Peyer's patch (tissue), 4 donors: ENCODE results near the gene RHOH. TPM values are rescaled to one million over a fixed set of nuclear protein-coding genes. Genes with fewer than 3 reads are reported as not detected.
A peak's percentile ranks its signal among the peaks of the same experiment; 100 is the strongest.

ENCODE experiments used
- DNase-seq, 3 donors: peaks; one replicate each; pipeline ENCODE4 v3.0.0-alpha.2; 2017 to 2019
- H3K27ac ChIP-seq, 4 donors: fragments of 200-600 bp; sonication (generic); one replicate each; pipeline ENCODE4 v1.5.1; 2016 to 2019
- H3K27me3 ChIP-seq, 2 donors: fragments of 200-600 bp; sonication (generic); one replicate each; pipeline ENCODE4 v1.5.1; 2019
- H3K36me3 ChIP-seq, 3 donors: fragments of 200-600 bp; sonication (generic); one replicate each; pipeline ENCODE4 v1.5.1; 2016 to 2019
- H3K4me1 ChIP-seq, 4 donors: fragments of 200-600 bp; sonication (generic); one replicate each; pipeline ENCODE4 v1.5.1; 2016 to 2019
- H3K4me3 ChIP-seq, 4 donors: fragments of 200-600 bp; sonication (generic); 1 replicate in 3 of 4; 2 replicates in 1 of 4; pipeline ENCODE4 v1.5.1; 2016 to 2019; ENCODE audit warnings: mild to moderate bottlenecking in 1 of 4
- H3K9me3 ChIP-seq, 4 donors: fragments of 200-600 bp; sonication (generic); one replicate each; pipeline ENCODE4 v1.5.1; 2016 to 2019; ENCODE audit warnings: mild to moderate bottlenecking in 1 of 4
- POLR2A ChIP-seq, 2 donors: fragments of 450-650 bp; IDR thresholded peaks; one replicate each; pipeline ENCODE4 v1.5.1; 2017; ENCODE audit warnings: antibody characterized with exemption in 2 of 2, mild to moderate bottlenecking in 2 of 2, moderate library complexity in 2 of 2
- total RNA-seq, 4 donors: library from RNA; depleted of rRNA; stranded (reverse); fragments of >200 nt; gene quantifications; one replicate each; pipeline ENCODE4 v1.1.0, GENCODE V29; 2016
- TF ChIP-seq, protein P1 (sequence below), 6 experiments: fragments of 450-650 bp in 4 of 6; fragments of 200-600 bp in 2 of 6; sonication (generic) in 1 of 6; IDR thresholded peaks; one replicate each; pipeline ENCODE4 v1.5.1; 2017 to 2019; ENCODE audit warnings: antibody characterized with exemption in 6 of 6, mild to moderate bottlenecking in 3 of 6, moderate library complexity in 1 of 6

The RHOH gene
- total RNA-seq, 4 donors from 2014 or later, result 3.0 to 46.2 (median 9.8) TPM

DNA sequence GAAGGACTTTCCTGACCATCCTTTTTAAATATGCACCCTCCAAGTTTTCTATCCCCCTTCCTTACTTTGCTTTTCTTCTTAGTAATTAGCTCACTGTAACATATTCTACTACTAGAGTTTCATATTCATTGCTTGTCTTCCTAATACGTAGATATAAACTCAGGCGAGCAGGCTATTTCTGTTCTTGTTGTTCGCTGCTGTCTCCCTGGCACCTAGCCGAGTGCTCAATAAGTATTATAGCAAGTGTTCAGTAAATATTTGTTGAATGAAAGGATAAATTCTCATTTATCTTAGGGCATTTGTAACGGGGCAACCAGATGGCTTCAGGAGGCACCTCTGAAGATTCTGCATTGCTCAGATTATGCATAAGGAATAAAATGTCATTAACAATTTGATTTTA is 6.8 kb upstream of the RHOH start:
- Histone ChIP-seq H3K36me3 (no peaks in the 10 kb centered on the region), H3K27ac (no peak overlapping the region), H3K4me1 (peaks cover 0 to 14% (median 4%) of the 10 kb centered on the region in 4 donors), H3K27me3 (no peaks in the 10 kb centered on the region), H3K4me3 (no peak overlapping the region), H3K9me3 (no peaks in the 10 kb centered on the region)
- TF ChIP-seq POLR2A (IDR thresholded peaks at IDR 0.05), result no peak
- TF ChIP-seq, protein P1, sequence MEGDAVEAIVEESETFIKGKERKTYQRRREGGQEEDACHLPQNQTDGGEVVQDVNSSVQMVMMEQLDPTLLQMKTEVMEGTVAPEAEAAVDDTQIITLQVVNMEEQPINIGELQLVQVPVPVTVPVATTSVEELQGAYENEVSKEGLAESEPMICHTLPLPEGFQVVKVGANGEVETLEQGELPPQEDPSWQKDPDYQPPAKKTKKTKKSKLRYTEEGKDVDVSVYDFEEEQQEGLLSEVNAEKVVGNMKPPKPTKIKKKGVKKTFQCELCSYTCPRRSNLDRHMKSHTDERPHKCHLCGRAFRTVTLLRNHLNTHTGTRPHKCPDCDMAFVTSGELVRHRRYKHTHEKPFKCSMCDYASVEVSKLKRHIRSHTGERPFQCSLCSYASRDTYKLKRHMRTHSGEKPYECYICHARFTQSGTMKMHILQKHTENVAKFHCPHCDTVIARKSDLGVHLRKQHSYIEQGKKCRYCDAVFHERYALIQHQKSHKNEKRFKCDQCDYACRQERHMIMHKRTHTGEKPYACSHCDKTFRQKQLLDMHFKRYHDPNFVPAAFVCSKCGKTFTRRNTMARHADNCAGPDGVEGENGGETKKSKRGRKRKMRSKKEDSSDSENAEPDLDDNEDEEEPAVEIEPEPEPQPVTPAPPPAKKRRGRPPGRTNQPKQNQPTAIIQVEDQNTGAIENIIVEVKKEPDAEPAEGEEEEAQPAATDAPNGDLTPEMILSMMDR (IDR thresholded peaks at IDR 0.05), result no peak
- DNase-seq, result no peak

DNA sequence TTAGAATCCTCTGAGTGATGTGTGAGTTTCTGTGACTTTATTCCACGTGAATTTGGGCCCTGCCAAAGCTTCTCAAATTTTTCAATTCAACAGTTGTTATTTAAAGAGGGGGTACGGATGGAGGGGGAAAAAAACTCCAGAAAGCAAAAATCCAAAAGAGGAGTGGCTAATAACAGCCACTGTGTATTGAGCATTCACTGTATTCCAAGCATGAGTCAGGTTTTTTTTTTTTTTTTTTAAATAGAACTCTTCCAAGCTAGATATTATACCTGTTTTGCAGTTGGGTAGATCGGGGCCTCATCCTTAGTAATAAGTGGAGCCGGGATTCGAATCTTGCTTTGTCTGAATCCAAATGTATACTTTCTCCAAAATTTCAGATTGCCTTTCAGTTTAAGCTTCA is 6.4 kb upstream of the RHOH start:
- Histone ChIP-seq H3K4me1 (peaks cover 0 to 14% (median 3%) of the 10 kb centered on the region in 4 donors), H3K27ac (peak overlapping the region in 1 of 4 donors; percentile 45), H3K36me3 (no peaks in the 10 kb centered on the region), H3K4me3 (no peak overlapping the region), H3K27me3 (no peaks in the 10 kb centered on the region), H3K9me3 (no peaks in the 10 kb centered on the region)
- no peak for DNase-seq
- no peak for TF ChIP-seq POLR2A (IDR thresholded peaks at IDR 0.05)
- TF ChIP-seq, protein P1 (IDR thresholded peaks at IDR 0.05), result no peak

DNA sequence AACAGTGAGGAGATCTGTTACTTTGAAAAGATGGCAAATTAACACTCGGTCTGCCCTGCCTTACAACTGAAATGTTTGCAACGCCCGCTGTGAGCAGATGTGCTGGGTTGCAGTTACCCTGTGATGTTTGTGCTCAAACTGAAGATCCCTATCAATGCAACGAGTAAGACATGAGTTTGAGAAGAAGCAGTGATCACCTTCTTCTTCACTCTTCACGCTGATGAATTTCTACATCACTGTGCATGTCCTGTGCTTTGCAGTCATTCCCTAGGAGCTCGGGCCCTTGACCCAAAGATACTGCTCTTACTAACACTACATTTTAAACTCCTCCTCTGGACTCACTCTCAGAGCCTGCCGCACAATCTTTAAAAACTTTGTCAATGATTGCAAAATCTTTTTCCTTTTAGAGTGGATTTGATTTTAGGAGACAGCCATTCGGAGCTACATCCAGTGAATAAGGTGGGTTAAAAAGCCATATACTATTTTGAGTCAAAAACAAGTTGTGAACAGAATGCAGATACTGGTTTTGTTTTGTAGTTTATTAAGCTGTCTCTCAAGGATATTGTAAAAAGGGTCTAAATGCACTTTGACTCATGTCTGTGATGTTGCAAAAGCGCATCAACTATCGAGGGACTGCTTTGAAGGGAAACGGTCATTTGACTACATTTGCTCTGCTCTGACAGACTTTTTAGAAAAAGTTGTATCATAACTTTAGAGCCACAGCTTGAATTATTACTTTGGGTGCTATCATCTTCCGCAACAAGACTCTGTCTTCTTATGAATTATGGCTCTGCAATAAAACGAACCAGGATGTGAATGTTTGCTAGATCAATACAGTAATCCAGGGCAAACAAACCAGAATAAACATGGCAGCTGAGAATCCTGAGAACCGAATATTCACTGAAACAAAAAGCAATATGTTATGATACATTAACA is 5.7 kb upstream of the RHOH start:
- Histone ChIP-seq H3K36me3 (no peaks in the 10 kb centered on the region), H3K4me3 (no peak overlapping the region), H3K4me1 (peaks cover 0 to 14% (median 3%) of the 10 kb centered on the region in 4 donors), H3K9me3 (no peaks in the 10 kb centered on the region), H3K27me3 (no peaks in the 10 kb centered on the region), H3K27ac (peak overlapping the region in 3 of 4 donors; percentile 41 to 87 (median 45))
- TF ChIP-seq POLR2A (IDR thresholded peaks at IDR 0.05), result no peak
- TF ChIP-seq, protein P1 (IDR thresholded peaks at IDR 0.05), result no peak
- no peak for DNase-seq

DNA sequence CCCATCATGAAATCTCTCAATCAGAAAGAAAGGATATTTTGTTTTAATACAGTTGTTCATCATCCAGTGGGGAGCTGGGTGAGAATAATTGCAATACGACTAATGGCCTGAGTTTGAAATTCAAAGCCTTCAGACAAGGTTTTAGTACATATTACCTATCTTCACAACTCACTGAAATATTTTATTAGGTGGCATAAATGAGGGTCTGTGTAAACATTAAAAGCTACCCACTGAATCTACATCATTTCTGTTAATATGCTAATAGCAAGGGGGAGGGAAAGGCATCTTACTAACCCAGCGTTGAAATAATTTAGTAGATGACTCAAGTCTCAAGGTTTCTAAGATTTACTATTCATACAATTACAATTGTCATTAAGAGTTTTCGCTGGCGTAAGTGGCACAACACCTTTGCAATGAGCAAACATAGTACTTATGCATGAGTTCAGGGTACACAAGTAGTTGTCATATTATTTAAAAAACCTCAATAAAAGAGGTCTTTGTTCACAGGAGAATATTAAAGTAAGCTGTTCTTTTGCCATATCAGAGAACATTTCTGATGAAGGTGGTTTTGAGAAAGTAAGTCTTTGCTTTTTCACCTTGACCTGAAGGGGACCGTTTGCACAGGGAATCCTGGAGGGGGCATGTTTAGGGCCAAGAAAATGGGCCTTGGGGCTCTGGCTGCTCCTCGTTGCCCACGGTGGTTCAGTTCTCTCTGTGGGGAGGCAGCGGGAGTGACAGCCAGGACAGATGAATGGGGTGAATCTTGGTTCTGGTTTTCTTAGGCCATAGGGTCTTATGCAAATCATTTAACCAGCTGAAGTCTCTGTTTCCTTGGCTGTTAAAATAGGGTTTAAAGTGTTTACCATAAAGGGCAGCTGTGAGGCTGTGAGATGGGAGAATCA is 4.5 kb upstream of the RHOH start:
- TF ChIP-seq POLR2A (IDR thresholded peaks at IDR 0.05), result no peak
- TF ChIP-seq, protein P1 (IDR thresholded peaks at IDR 0.05), result no peak

DNA sequence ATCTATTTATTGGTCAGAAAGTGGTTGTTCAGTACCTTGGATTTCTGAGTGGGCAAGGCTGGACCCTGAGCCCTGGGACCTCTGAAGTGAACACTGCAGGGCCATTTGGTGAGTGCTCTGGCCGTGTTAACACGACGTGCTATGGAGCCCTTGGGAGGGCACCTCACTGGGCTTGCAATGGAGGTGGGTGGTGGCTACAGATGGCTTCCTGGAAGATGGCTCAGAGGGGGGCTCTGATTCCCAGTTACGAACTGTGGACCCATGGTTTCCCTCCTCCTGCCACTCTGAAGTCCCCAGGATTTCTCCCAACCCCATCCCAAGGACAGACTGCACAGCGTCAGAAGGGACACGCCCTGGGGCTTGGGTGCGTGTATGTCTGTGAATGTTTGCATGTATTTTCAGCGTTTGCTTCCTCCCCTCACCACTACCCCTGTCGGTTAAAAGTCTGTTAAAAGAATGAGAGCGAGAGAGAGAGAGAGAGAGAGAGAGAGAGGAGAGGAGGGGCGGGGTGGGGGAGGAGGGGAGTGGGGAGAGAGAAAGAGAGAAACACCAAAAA is 3.7 kb upstream of the RHOH start:
- no peaks in the 10 kb centered on the region for H3K9me3 ChIP-seq
- H3K4me1 ChIP-seq, result peaks cover 0 to 14% (median 3%) of the 10 kb centered on the region in 4 donors
- TF ChIP-seq, protein P1 (IDR thresholded peaks at IDR 0.05), result no peak
- no peak for TF ChIP-seq POLR2A (IDR thresholded peaks at IDR 0.05)
- DNase-seq, result peak in 2 of 3 donors; percentile 68 to 76
- no peaks in the 10 kb centered on the region for H3K36me3 ChIP-seq
- peak overlapping the region in 2 of 4 donors; percentile 26 to 57 for H3K4me3 ChIP-seq
- H3K27me3 ChIP-seq, result no peaks in the 10 kb centered on the region
- peak overlapping the region; percentile 44 to 87 (median 74) for H3K27ac ChIP-seq

More for the DNA sequence above, 4.5 kb upstream of the RHOH start:
- Histone ChIP-seq H3K36me3 (no peaks in the 10 kb centered on the region), H3K27ac (peak overlapping the region; percentile 44 to 87 (median 74)), H3K4me1 (peaks cover 0 to 14% (median 3%) of the 10 kb centered on the region in 4 donors), H3K4me3 (peak overlapping the region in 2 of 4 donors; percentile 26 to 57), H3K9me3 (no peaks in the 10 kb centered on the region), H3K27me3 (no peaks in the 10 kb centered on the region)
- peak in 2 of 3 donors; percentile 61 to 63 for DNase-seq
